GM13977 (cell line): Measurements from ENCODE around the gene RSU1.

Source experiments
- DNase-seq: peaks from one replicate; pipeline ENCODE4 v3.0.0; 2012; ENCODE audit warnings: low spot score
- CTCF ChIP-seq: IDR thresholded peaks from 2 replicates; pipeline ENCODE4 v1.5.1; 2012; ENCODE audit warnings: mild to moderate bottlenecking, control low read depth; ENCODE audit not compliant: insufficient read depth; ENCODE audit errors: extremely low read depth, missing control alignments
- in situ Hi-C: fragments of 300-500 bp; cut with MboI; formaldehyde crosslinking; loops from one replicate; pipeline ENCODE4 v1.12.0; 2022; ENCODE audit warnings: low sequenced_read_pairs, low pct_unique_long_range_greater_than_20kb, mixed read lengths, inconsistent platforms; ENCODE audit not compliant: unreplicated experiment

Gene RSU1

GRCh38 chr10:16795410-16796073 is 21.7 kb downstream of the RSU1 start:
- TF ChIP-seq CTCF: no peak
- in situ Hi-C loops: no loop called here
- DNase-seq: no peak

- in situ Hi-C loops: no loop called here
- no peak for DNase-seq
- TF ChIP-seq CTCF: no peak
These were observed 23.2 kb downstream of the RSU1 start for GRCh38 chr10:16794005-16794404.

DNA sequence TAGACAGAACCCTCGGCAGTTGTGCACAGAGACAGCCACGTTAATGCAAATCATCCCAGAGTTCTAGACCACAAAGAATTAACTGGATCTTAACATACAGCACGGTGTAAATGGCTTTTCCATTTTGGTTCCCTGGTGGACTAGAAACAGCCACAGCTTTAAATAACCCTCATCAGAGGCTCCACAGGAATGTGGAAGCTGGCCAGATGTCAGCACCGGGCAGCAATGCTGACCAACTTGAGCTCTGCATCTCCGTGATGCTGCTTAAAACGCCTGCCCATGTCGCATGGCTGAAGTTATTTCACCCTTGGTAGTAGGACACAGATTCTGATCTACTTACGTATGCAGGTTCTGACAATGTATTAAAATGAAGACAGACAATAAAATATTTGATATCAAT is 24.5 kb downstream of the RSU1 start:
- DNase-seq: no peak
- TF ChIP-seq CTCF: no peak
- in situ Hi-C loops: no loop called here

DNA sequence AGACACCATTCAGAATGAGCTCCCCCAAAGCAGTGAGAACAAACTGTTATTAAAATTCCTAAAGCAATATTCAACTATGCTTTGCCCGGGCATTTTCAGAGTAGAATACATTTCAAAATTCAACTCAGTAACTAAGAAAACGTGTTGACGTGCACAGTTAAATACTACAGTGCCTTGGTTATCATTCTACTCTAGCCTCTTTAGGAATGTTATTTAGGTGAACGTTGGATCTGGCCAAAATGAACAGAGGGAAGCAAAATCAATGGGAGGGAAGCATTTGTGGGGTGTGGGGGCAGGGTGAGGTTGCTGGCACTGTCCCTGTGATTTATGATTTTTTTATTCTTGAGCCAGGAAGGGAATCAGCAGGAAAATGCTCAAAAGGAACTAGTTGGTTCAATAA is 27.5 kb downstream of the RSU1 start:
- in situ Hi-C loops: no loop called here
- no peak for TF ChIP-seq CTCF

GRCh38 chr10:16789261-16789660 is 28.0 kb downstream of the RSU1 start:
- no peak for TF ChIP-seq CTCF
- in situ Hi-C loops: no loop called here
- DNase-seq: no peak

More for the DNA sequence above, 27.5 kb downstream of the RSU1 start:
- no peak for DNase-seq

DNA sequence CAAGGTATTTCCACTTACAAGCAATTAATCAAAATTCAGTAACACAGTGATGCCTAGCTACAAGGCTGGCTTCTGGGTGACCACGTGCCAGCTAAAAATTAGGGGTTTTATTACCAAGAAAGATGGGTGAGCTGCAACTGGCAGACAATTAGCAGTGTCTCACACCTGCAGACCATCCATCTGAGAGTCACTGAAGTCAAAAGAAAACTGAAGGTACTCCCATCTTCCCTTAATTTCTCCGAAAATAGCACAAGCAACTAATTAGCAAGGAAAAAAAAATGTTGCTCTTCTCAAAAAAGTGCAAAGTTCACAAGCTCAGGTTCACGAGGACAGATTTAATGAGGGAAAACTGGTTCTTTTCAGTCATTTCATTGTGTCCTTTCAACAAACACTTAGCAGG is 28.4 kb downstream of the RSU1 start:
- in situ Hi-C loops: no loop called here
- DNase-seq: no peak
- TF ChIP-seq CTCF: no peak
